ENCODE measurements around the gene FPR3. TPM values are rescaled to one million over a fixed set of nuclear protein-coding genes. Genes with fewer than 3 reads are reported as not detected.
A peak's percentile ranks its signal among the peaks of the same experiment; 100 is the strongest.

Gene FPR3
- total RNA-seq, 1 donor from 2014 or later, result 41.0 TPM

DNA sequence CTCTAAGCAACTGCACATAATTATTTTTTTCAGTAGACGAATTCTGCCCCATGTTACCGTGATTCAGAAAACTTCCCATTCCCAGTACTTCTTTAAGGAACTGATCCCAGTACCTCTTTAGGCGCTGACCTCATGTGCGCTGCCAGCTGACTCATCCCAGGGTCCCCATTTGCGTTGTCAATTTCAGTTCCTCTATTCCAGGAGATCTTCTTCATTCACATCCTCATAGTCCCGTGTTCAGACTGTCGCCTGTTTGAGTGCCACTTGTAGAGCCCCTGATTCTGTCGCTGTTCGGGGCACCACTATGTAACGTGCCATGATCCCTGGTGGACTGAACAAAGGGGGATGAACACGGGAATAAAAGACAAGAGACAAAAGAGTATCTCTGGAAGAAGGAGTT lies 16.4 kb downstream of the FPR3 start:
- intact Hi-C loops (cut with DNase I), result no loop called here
- peak; percentile 93 for ATAC-seq
- Histone ChIP-seq H3K4me3 (no peak overlapping the region), H3K36me3 (no peaks in the 10 kb centered on the region), H3K4me1 (peaks cover 15% of the 10 kb centered on the region), H3K9me3 (no peaks in the 10 kb centered on the region), H3K27me3 (no peaks in the 10 kb centered on the region), H3K27ac (peak overlapping the region; percentile 37)
- DNase-seq, result no peak
- TF ChIP-seq, protein P1, sequence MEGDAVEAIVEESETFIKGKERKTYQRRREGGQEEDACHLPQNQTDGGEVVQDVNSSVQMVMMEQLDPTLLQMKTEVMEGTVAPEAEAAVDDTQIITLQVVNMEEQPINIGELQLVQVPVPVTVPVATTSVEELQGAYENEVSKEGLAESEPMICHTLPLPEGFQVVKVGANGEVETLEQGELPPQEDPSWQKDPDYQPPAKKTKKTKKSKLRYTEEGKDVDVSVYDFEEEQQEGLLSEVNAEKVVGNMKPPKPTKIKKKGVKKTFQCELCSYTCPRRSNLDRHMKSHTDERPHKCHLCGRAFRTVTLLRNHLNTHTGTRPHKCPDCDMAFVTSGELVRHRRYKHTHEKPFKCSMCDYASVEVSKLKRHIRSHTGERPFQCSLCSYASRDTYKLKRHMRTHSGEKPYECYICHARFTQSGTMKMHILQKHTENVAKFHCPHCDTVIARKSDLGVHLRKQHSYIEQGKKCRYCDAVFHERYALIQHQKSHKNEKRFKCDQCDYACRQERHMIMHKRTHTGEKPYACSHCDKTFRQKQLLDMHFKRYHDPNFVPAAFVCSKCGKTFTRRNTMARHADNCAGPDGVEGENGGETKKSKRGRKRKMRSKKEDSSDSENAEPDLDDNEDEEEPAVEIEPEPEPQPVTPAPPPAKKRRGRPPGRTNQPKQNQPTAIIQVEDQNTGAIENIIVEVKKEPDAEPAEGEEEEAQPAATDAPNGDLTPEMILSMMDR (IDR thresholded peaks at IDR 0.05), result no peak

GRCh38 chr19:51815043-51815442 lies 20.1 kb downstream of the FPR3 start:
- intact Hi-C loops (cut with DNase I), result no loop called here
- Histone ChIP-seq H3K4me3 (no peak overlapping the region), H3K9me3 (no peaks in the 10 kb centered on the region), H3K27me3 (no peaks in the 10 kb centered on the region), H3K27ac (no peak overlapping the region), H3K4me1 (peaks cover 7% of the 10 kb centered on the region), H3K36me3 (no peaks in the 10 kb centered on the region)
- no peak for DNase-seq
- TF ChIP-seq, protein P1 (IDR thresholded peaks at IDR 0.05), result no peak
- peak; percentile 69 for ATAC-seq

- Histone ChIP-seq H3K27ac (no peak overlapping the region), H3K27me3 (no peaks in the 10 kb centered on the region), H3K36me3 (no peaks in the 10 kb centered on the region), H3K4me1 (peaks cover 7% of the 10 kb centered on the region), H3K4me3 (no peak overlapping the region), H3K9me3 (no peaks in the 10 kb centered on the region)
- intact Hi-C loops (cut with DNase I), result no loop called here
- TF ChIP-seq, protein P1 (IDR thresholded peaks at IDR 0.05), result no peak
- DNase-seq, result no peak
- no peak for ATAC-seq
Observed at GRCh38 chr19:51816711-51817110, 21.8 kb downstream of the FPR3 start.

GRCh38 chr19:51820011-51820410 lies 25.1 kb downstream of the FPR3 start:
- H3K36me3 ChIP-seq, result no peaks in the 10 kb centered on the region
- no peak overlapping the region for H3K27ac ChIP-seq
- H3K4me1 ChIP-seq, result peaks cover 7% of the 10 kb centered on the region
- ATAC-seq, result peak; percentile 25
- intact Hi-C loops (cut with DNase I), result no loop called here
- no peaks in the 10 kb centered on the region for H3K27me3 ChIP-seq
- TF ChIP-seq, protein P1 (IDR thresholded peaks at IDR 0.05), result no peak
- no peak for DNase-seq
- H3K9me3 ChIP-seq, result no peaks in the 10 kb centered on the region
- H3K4me3 ChIP-seq, result no peak overlapping the region

- no peak for DNase-seq
- Histone ChIP-seq H3K9me3 (no peaks in the 10 kb centered on the region), H3K27me3 (no peaks in the 10 kb centered on the region), H3K4me3 (no peak overlapping the region), H3K27ac (no peak overlapping the region), H3K4me1 (peaks cover 7% of the 10 kb centered on the region), H3K36me3 (no peaks in the 10 kb centered on the region)
- intact Hi-C loops (cut with DNase I), result no loop called here
- TF ChIP-seq, protein P1 (IDR thresholded peaks at IDR 0.05), result no peak
- ATAC-seq, result peak; percentile 18
Observed at GRCh38 chr19:51820831-51821446, 26.0 kb downstream of the FPR3 start.

GRCh38 chr19:51821456-51821855 lies 26.5 kb downstream of the FPR3 start:
- H3K4me1 ChIP-seq, result peaks cover 7% of the 10 kb centered on the region
- H3K9me3 ChIP-seq, result no peaks in the 10 kb centered on the region
- TF ChIP-seq, protein P1 (IDR thresholded peaks at IDR 0.05), result no peak
- no peak for DNase-seq
- ATAC-seq, result no peak
- no peak overlapping the region for H3K27ac ChIP-seq
- H3K4me3 ChIP-seq, result no peak overlapping the region
- no peaks in the 10 kb centered on the region for H3K27me3 ChIP-seq
- no peaks in the 10 kb centered on the region for H3K36me3 ChIP-seq
- intact Hi-C loops (cut with DNase I), result no loop called here
